Muscle layer of duodenum (tissue), 2 donors: Measurements from ENCODE around the gene USP3.
"Not testable (repeated sequence)": the region's sequence is repeated elsewhere in the genome, so short reads cannot be mapped to it uniquely, and the experiment has no call there.

Source experiments
- H3K27ac ChIP-seq: one replicate; pipeline ENCODE4 v1.7.0; 2013; ENCODE audit warnings: mild to moderate bottlenecking, low read length
- H3K27me3 ChIP-seq: one replicate; pipeline ENCODE4 v1.7.0; 2013; ENCODE audit warnings: low read depth, mild to moderate bottlenecking, control low read depth, low read length
- H3K36me3 ChIP-seq, 2 donors: one replicate each; pipeline ENCODE4 v1.7.0; 2013; ENCODE audit warnings: low read length in 2 of 2, control low read depth in 1 of 2, mild to moderate bottlenecking in 1 of 2; ENCODE audit not compliant: insufficient read depth in 2 of 2, control insufficient read depth in 1 of 2
- H3K4me1 ChIP-seq, 2 donors: one replicate each; pipeline ENCODE4 v1.7.0; 2013; ENCODE audit warnings: low read length in 2 of 2, mild to moderate bottlenecking in 2 of 2, control low read depth in 1 of 2, moderate library complexity in 1 of 2; ENCODE audit not compliant: insufficient read depth in 2 of 2, control insufficient read depth in 1 of 2
- H3K4me3 ChIP-seq, 2 donors: one replicate each; pipeline ENCODE4 v1.7.0; 2013; ENCODE audit warnings: low read length in 2 of 2, low read depth in 1 of 2, mild to moderate bottlenecking in 1 of 2
- H3K9me3 ChIP-seq, 2 donors: one replicate each; pipeline ENCODE4 v1.7.0; 2013; ENCODE audit warnings: low read length in 2 of 2, control low read depth in 1 of 2, mild to moderate bottlenecking in 1 of 2; ENCODE audit not compliant: control insufficient read depth in 1 of 2
- donor health status: healthy.

Gene USP3

DNA sequence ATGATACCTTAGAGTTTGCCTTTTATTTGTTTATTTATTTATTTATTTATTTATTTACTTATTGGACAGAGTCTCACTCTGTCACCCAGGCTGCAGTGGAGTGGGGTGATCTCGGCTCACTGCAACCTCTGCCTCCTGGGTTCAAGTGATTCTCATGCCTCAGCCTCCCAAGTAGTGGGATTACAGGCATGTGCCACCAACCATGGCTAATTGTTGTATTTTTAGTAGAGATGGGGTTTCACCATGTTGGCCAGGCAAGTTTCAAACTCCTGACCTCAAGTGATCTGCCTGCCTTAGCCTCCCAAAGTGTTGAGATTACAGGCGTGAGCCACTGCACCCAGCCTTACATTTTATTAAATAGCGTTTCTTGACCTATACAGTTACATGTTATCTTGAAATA, 30.5 kb downstream of the USP3 start:
- H3K36me3 ChIP-seq, H3K4me1 ChIP-seq, H3K27ac ChIP-seq: not testable (repeated sequence)

DNA sequence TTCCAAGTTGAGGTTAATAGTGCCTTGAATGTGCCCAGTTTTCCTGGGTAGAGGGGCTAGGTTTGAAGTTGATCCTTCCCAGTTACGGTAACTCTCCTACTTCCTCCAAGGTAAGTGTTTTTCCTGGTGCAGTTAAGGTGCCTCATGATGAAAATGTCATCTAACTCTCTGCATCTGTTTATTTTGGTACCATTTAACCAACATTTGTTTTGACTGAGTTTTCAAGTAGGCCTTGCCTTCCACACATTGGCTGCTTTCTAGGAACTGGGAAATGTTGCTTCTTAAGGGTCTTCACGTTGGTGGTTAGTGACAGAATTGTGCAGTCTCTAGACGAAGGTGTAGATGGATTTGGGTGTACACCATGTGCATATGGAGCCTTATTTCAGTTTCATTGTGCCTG, 31.3 kb downstream of the USP3 start:
- Histone ChIP-seq H3K4me1 (peaks cover 0 to 5% of the 10 kb centered on the region in 2 donors), H3K9me3 (no peaks in the 10 kb centered on the region), H3K4me3 (no peak overlapping the region), H3K36me3 (peaks cover 3 to 4% of the 10 kb centered on the region in 2 donors), H3K27me3 (no peaks in the 10 kb centered on the region), H3K27ac (no peak overlapping the region)

More for the DNA sequence above, 30.5 kb downstream of the USP3 start:
- not testable (repeated sequence) for H3K9me3 ChIP-seq, H3K4me3 ChIP-seq, H3K27me3 ChIP-seq

DNA sequence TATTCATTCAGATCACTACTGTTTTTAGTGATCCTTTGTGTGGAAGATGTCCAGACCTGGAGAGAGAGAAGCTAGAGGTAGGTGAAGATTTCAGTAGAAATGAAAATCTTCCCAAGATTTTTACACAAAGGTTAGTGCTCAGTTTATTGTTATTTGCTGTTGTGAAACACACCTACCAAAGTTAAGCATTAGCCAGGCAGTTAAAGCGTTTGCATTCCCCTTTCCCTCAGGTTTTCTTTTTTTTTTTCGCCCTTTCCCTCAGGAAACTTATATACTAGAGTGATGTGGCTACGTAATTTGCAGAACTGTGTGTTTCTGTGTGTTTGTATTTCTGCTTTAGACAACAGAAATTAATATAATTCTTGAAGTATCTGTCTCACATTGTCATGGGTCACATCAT, 34.5 kb downstream of the USP3 start:
- Histone ChIP-seq H3K4me3 (no peak overlapping the region), H3K27ac (no peak overlapping the region), H3K36me3 (peaks cover 3 to 4% of the 10 kb centered on the region in 2 donors), H3K4me1 (peaks cover 0 to 5% of the 10 kb centered on the region in 2 donors), H3K9me3 (no peaks in the 10 kb centered on the region), H3K27me3 (no peaks in the 10 kb centered on the region)

DNA sequence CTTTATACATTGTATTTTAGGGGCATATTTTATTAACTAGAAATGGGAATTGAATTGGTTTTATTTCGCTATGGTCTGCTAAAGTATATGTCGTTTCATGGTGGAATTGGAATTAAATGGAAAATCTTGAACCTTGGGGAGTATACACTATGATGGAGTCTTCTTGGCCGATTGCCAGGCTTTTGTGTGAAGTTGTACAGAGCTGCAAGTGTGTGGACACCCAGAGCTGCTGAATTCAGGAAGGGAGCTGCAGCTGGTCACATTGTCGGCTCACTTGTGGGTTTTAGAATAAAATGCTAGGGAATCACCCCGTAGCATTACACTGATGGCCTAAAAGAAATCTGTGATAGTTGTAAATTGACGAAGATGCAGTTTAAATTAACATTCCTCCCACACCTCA, 35.1 kb downstream of the USP3 start:
- Histone ChIP-seq H3K4me3 (no peak overlapping the region), H3K9me3 (no peaks in the 10 kb centered on the region), H3K36me3 (peaks cover 3 to 4% of the 10 kb centered on the region in 2 donors), H3K27ac (no peak overlapping the region), H3K27me3 (no peaks in the 10 kb centered on the region), H3K4me1 (peaks cover 0 to 5% of the 10 kb centered on the region in 2 donors)

DNA sequence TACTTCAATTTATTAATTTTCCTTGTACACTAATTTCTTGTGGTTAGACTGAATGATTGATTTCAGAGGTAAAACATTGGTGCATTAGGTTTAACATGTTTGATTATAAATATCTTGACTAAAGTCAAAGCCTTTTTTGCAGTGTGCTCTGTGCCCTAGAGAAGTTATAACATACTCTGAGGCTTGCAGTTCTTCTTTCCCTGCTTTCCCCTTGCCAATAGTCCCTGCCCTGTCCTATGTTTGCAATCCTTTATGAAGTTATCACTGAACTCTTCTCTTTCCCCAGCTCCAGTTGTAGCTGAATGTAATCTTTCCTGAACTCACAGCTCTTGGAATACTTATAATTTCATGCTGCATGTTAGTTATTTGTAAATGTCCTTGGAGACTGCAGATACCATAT, 35.6 kb downstream of the USP3 start:
- no peak overlapping the region for H3K4me3 ChIP-seq
- H3K9me3 ChIP-seq = no peaks in the 10 kb centered on the region
- H3K36me3 ChIP-seq = peaks cover 3 to 4% of the 10 kb centered on the region in 2 donors
- peaks cover 0 to 5% of the 10 kb centered on the region in 2 donors for H3K4me1 ChIP-seq
- no peak overlapping the region for H3K27ac ChIP-seq
- no peaks in the 10 kb centered on the region for H3K27me3 ChIP-seq

DNA sequence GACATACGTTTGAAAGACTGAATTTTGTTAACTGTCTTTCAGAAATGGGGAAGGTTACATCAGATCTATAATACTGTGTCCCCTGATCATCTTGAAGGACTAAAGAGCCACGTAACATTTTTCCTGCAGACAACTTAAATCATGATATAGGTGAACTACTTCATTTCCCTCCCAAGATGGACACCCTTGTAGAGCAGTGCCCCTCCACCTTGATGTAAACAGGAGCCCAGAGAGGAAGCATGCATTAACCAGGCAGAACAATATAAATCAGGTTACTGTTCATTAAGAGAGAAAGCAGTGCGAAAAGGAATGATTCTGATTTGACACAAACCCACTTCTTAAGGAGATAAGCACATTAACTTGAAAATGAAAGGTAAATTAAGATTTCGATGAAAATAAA, 36.1 kb downstream of the USP3 start:
- no peaks in the 10 kb centered on the region for H3K9me3 ChIP-seq

DNA sequence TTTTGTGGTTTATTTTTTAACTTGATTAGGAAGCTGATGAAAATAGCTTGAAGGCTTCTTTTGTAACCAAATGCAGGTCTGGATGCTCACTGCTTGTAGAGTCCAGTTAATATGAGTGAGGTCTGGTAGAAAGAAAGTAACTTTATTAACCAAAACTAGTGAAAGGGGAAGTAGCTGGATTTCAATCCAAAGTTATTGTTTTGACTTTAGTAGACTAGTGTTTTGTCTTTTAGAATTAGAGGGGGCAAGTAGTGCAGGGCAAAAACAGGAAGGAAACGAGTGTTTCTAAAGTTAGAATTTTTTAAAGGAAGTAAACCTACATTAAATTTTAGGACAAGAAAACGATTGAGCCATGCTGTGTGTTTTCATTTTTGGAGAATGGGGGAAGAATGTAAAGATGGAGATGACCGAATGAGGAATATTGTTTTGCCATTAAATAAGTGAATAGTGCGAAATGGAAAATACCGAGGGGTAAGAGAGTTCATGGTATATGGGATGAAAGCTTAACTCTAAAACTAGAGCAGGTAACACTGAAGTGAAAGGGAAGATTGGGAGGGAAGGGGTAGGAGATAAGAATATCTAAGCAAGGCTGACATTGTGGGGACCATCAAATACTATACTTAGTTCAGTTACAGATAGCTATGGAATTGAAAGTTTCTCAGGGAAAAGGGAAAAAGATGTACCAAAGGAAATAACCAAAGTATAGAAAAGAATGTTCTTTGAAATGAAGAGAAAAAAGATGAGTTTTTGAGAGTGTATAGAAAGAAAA, 40.0 kb downstream of the USP3 start:
- H3K27me3 ChIP-seq = no peaks in the 10 kb centered on the region
- no peak overlapping the region for H3K4me3 ChIP-seq
- no peak overlapping the region for H3K27ac ChIP-seq
- H3K9me3 ChIP-seq = no peaks in the 10 kb centered on the region
- H3K4me1 ChIP-seq = peaks cover 0 to 5% of the 10 kb centered on the region in 2 donors
- no peaks in the 10 kb centered on the region for H3K36me3 ChIP-seq

More for the DNA sequence above, 36.1 kb downstream of the USP3 start:
- H3K4me1 ChIP-seq = peaks cover 0 to 5% of the 10 kb centered on the region in 2 donors
- no peak overlapping the region for H3K27ac ChIP-seq
- no peaks in the 10 kb centered on the region for H3K27me3 ChIP-seq
- peaks cover 3 to 4% of the 10 kb centered on the region in 2 donors for H3K36me3 ChIP-seq
- no peak overlapping the region for H3K4me3 ChIP-seq

DNA sequence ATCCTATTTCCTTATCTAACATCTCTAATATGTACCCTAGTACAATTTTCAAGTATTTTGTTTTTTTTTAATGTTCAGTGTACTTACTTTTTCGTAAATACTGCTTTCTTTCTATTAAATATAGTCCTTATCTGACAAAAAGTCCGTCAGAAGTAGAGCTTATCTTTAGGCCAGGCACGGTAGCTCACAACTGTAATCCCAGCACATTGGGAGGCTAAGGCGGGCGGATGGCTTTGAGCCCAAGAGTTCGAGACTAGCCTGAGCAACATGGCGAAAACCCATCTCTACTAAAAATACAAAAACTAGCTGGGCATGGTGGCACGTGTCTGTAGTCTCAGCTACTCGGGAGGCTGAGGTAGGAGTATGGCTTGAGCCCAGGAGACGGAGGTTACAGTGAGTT, 41.1 kb downstream of the USP3 start:
- H3K27me3 ChIP-seq = no peaks in the 10 kb centered on the region
- H3K4me3 ChIP-seq = no peak overlapping the region
- H3K4me1 ChIP-seq = no peaks in the 10 kb centered on the region
- no peaks in the 10 kb centered on the region for H3K9me3 ChIP-seq
- H3K27ac ChIP-seq = no peak overlapping the region
- H3K36me3 ChIP-seq = no peaks in the 10 kb centered on the region

DNA sequence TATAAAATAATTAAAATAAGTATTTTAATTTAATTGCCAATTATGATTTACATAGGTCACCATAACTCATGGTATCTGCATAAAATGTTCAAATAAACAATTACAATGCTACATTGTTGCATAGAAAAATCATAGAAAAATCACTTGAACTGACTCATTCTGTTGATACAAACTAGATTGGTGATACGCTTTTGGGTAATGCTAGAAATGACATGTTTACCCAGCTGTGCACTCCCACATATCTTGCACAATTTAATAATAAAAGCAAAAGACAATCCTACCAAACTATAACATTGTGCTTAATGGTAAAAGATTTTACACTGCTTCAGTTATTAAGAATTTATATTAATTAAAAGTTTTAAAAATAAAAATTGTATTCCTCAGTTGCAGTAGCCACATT, 47.0 kb downstream of the USP3 start:
- Histone ChIP-seq H3K4me1 (peaks cover 12 to 22% of the 10 kb centered on the region in 2 donors), H3K27ac (no peak overlapping the region), H3K36me3 (peaks cover 0 to 4% of the 10 kb centered on the region in 2 donors)

DNA sequence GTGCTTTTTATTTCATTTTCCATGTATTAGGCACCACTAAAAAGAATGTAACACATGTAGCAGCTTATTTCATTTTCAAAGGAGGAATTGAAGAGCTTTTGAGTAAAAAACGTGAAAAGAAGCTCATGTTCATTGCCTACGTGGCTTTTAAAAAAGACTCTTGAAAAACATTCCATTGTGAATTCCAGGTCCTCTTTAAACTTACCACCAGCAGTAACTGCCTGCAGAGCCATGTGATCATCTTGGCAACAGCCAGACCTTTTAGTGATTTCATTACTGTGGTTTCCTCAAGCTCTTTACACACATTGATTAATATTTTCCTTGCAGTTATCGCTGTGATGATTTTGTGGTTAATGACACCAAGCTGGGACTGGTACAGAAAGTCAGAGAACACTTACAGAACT, 49.0 kb downstream of the USP3 start:
- H3K36me3 ChIP-seq = peaks cover 0 to 13% of the 10 kb centered on the region in 2 donors
- H3K4me1 ChIP-seq = peaks cover 12 to 22% of the 10 kb centered on the region in 2 donors
- no peaks in the 10 kb centered on the region for H3K27me3 ChIP-seq
- H3K4me3 ChIP-seq = no peak overlapping the region
- H3K9me3 ChIP-seq = no peaks in the 10 kb centered on the region
- H3K27ac ChIP-seq = peak overlapping the region; percentile 80

More for the DNA sequence above, 47.0 kb downstream of the USP3 start:
- Histone ChIP-seq H3K4me3 (no peak overlapping the region), H3K27me3 (no peaks in the 10 kb centered on the region), H3K9me3 (no peaks in the 10 kb centered on the region)

DNA sequence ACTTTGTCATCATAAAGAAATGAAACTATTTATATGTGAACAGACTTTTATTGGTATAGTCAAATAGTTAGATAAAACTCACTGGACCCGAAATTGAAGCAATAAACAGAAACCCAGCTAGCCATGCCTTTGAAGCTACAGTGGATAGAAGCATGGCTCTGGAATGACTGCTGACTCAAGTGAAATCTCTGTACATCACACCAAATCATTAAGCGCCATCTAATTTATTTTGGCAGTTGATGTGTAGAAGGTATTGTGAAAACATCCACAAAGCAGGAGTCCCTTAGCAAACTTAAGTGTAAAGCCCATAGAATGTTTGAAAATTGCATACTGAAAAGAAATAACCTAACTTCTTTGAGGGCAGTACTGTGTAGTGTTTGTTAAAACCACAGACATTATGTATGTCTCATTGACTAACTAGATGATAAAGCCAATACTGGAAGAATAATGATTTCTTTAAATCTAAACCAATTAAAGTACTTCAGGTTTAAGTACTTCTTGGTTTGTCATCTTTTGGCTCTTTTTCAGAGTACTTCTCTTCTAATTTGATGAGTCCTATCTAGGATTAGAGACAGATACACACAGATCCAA, 50.0 kb downstream of the USP3 start:
- Histone ChIP-seq H3K4me1 (peaks cover 12 to 22% of the 10 kb centered on the region in 2 donors), H3K36me3 (peaks cover 0 to 13% of the 10 kb centered on the region in 2 donors), H3K27me3 (no peaks in the 10 kb centered on the region), H3K9me3 (no peaks in the 10 kb centered on the region), H3K27ac (no peak overlapping the region), H3K4me3 (no peak overlapping the region)
